AG09319 (cell line): ENCODE data around the gene LRRC4C.

ENCODE experiments used
- DNase-seq: peaks from one replicate; pipeline ENCODE4 v3.0.0-alpha.2; 2010; ENCODE audit warnings: low read depth; ENCODE audit errors: extremely low read depth
- CTCF ChIP-seq: IDR thresholded peaks from 2 replicates; pipeline ENCODE4 v1.5.1; 2011; ENCODE audit warnings: low read depth, mild to moderate bottlenecking, inconsistent platforms, low read length, moderate library complexity

The LRRC4C gene

GRCh38 chr11:40291741-40292140, 1167.7 kb downstream of the LRRC4C start:
- DNase-seq = no peak
- TF ChIP-seq CTCF = no peak

- DNase-seq = no peak
- TF ChIP-seq CTCF = no peak
These were observed 1168.1 kb downstream of the LRRC4C start for GRCh38 chr11:40291329-40291728.

GRCh38 chr11:40290171-40290631, 1169.3 kb downstream of the LRRC4C start:
- TF ChIP-seq CTCF = no peak
- DNase-seq = no peak

- DNase-seq = no peak
- TF ChIP-seq CTCF = no peak
These were observed 1170.1 kb downstream of the LRRC4C start for GRCh38 chr11:40289370-40289769.

GRCh38 chr11:40287916-40288803, 1171.3 kb downstream of the LRRC4C start:
- TF ChIP-seq CTCF = no peak
- DNase-seq = no peak

GRCh38 chr11:40286137-40286536, 1173.3 kb downstream of the LRRC4C start:
- TF ChIP-seq CTCF = no peak

GRCh38 chr11:40285558-40285957, 1173.9 kb downstream of the LRRC4C start:
- no peak for DNase-seq
- no peak for TF ChIP-seq CTCF

More at GRCh38 chr11:40286137-40286536, 1173.3 kb downstream of the LRRC4C start:
- DNase-seq = no peak
